Spleen (tissue), 11 donors: ENCODE data around the gene SLC39A11. TPM values are rescaled to one million over a fixed set of nuclear protein-coding genes. Genes with fewer than 3 reads are reported as not detected.

ENCODE experiments used
- DNase-seq: peaks from one replicate; pipeline ENCODE4 v3.0.0-alpha.2; 2020
- H3K27ac ChIP-seq, 8 donors: fragments of 200-600 bp; sonication (generic) in 7 of 8; 1 replicate in 4 of 8; 2 replicates in 4 of 8; pipeline versions ENCODE4 v1.5.0 to v1.8.0; 2016 to 2021; ENCODE audit warnings: inconsistent platforms in 4 of 8, mild to moderate bottlenecking in 4 of 8, moderate library complexity in 1 of 8
- H3K27me3 ChIP-seq, 7 donors: fragments of 200-600 bp; sonication (generic) in 6 of 7; replicated peaks in 1 of 7; 1 replicate in 4 of 7; 2 replicates in 3 of 7; pipeline versions ENCODE4 v1.5.0 to v1.8.0; 2016 to 2021; ENCODE audit warnings: inconsistent platforms in 3 of 7, mild to moderate bottlenecking in 1 of 7
- H3K36me3 ChIP-seq, 6 donors: fragments of 200-600 bp; sonication (generic) in 5 of 6; 1 replicate in 4 of 6; 2 replicates in 2 of 6; pipeline versions ENCODE4 v1.5.0 to v1.8.0; 2016 to 2021; ENCODE audit warnings: inconsistent platforms in 2 of 6
- H3K4me1 ChIP-seq, 6 donors: fragments of 200-600 bp; sonication (generic) in 5 of 6; 1 replicate in 3 of 6; 2 replicates in 3 of 6; pipeline versions ENCODE4 v1.5.0 to v1.8.0; 2016 to 2021; ENCODE audit warnings: inconsistent platforms in 3 of 6
- H3K4me3 ChIP-seq, 8 donors: fragments of 200-600 bp; sonication (generic) in 7 of 8; 1 replicate in 4 of 8; 2 replicates in 4 of 8; pipeline versions ENCODE4 v1.5.0 to v1.8.0; 2016 to 2021; ENCODE audit warnings: inconsistent platforms in 4 of 8, mild to moderate bottlenecking in 4 of 8, moderate library complexity in 2 of 8
- H3K9me3 ChIP-seq, 8 donors: fragments of 200-600 bp; sonication (generic) in 7 of 8; 1 replicate in 4 of 8; 2 replicates in 4 of 8; pipeline versions ENCODE4 v1.5.0 to v1.8.0; 2016 to 2021; ENCODE audit warnings: inconsistent platforms in 4 of 8
- CTCF ChIP-seq, 11 experiments: fragments of 200-600 bp in 7 of 11; fragments of 450-650 bp in 4 of 11; sonication (generic) in 4 of 11; IDR thresholded peaks in 8 of 11; conservative IDR thresholded peaks in 3 of 11; 1 replicate in 7 of 11; 2 replicates in 4 of 11; pipeline versions ENCODE4 v1.4.0 to v1.8.0; 2016 to 2021; ENCODE audit warnings: antibody characterized with exemption in 11 of 11, inconsistent platforms in 4 of 11, mild to moderate bottlenecking in 1 of 11
- POLR2A ChIP-seq, 3 donors: fragments of 450-650 bp; IDR thresholded peaks; one replicate each; pipeline ENCODE4 v1.5.1; 2017; ENCODE audit warnings: antibody characterized with exemption in 3 of 3, mild to moderate bottlenecking in 1 of 3
- POLR2AphosphoS5 ChIP-seq, 3 donors: sonication (generic); formaldehyde crosslinking; IDR thresholded peaks; one replicate each; pipeline ENCODE4 v1.5.1; 2017; ENCODE audit warnings: antibody characterized with exemption in 3 of 3
- WGBS, 5 donors: extraction: QIAGEN DNeasy Blood & Tissue Kit in 3 of 5; methylation state at CpG; one replicate each; pipeline versions ENCODE4 v1.1.5 to v1.1.7; 2013 to 2018; 5-methylcytosine and 5-hydroxymethylcytosine counted together
- intact Hi-C: fragments of 100-400 bp; cut with DNase I; formaldehyde crosslinking; loops from one replicate; pipeline ENCODE4 v1.15.0; 2023; ENCODE audit warnings: low total_unique reads
- polyA plus RNA-seq, 3 donors: library from polyadenylated mRNA; stranded (reverse); fragments of 200-250 nt; gene quantifications; one replicate each; pipeline ENCODE4 v1.2.1, GENCODE V29; 2013
- total RNA-seq, 7 donors: library from RNA; depleted of rRNA in 3 of 7; stranded (reverse); fragments of >200 nt in 3 of 7; fragmentation: NEBNext Ultra II Directional in 4 of 7; extraction: Animal tissue kit (Norgen Biotek cat#: 25700) in 4 of 7; gene quantifications; one replicate each; pipeline versions ENCODE4 v1.1.0 to v1.2.1, GENCODE V29; 2016 to 2021
- donor health status: healthy with polysubstance abuse.
- donor health status: DM: no; HTN: no; CAD: no; lungs with moderate emphysema.
- donor health status: DM: no; HTN: no; CAD: no.
- donor health status: Bipolar disorder and iron deficiency.
- donor health status: healthy.
- donor health status: DM: no; HTN: no; CAD: no.
- donor health status: DM: yes; HTN: yes; CAD: no.

Gene SLC39A11
- total and polyA plus RNA-seq, 10 donors: 4.1 to 45.2 (median 27.8) TPM

DNA sequence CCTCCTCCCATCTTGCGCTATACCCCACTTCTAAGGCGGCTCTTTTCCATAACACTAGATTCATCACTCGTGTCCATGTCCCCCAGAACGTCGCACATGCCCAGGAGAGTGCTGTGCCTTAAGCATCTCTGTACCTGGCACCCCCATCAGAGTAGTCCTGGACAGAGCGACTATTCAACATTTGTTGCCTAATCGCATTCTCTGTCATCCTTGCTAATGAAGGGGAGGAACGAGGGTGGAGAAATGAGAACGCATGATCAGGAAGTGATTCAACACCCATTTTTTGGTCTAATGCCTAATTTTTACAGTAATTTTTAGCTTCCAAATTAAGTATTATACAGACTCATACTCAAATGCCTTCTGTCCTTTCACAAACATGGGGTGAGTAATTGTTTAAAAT is 53.2 kb downstream of the SLC39A11 start:
- intact Hi-C loops: no loop called here
- Histone ChIP-seq H3K4me1 (peaks cover 0 to 10% (median 2%) of the 10 kb centered on the region in 6 donors), H3K27me3 (no peaks in the 10 kb centered on the region), H3K27ac (no peak overlapping the region), H3K9me3 (peaks cover 0 to 23% (median 19%) of the 10 kb centered on the region in 8 donors), H3K4me3 (no peak overlapping the region), H3K36me3 (peaks cover 0 to 25% (median 0%) of the 10 kb centered on the region in 6 donors)
- 86 to 92% (median 89%) methylated on average over 9 of the region's 9 CpGs for WGBS, 5 donors
- DNase-seq: no peak
- TF ChIP-seq CTCF (IDR thresholded peaks at IDR 0.05 in 8 of 11, conservative IDR thresholded peaks at IDR 0.05 in 3 of 11) (no peak), POLR2A (IDR thresholded peaks at IDR 0.05) (no peak), POLR2AphosphoS5 (IDR thresholded peaks at IDR 0.05) (no peak)

GRCh38 chr17:73031472-73031871 is 61.0 kb downstream of the SLC39A11 start:
- TF ChIP-seq POLR2AphosphoS5 (IDR thresholded peaks at IDR 0.05) (no peak), POLR2A (IDR thresholded peaks at IDR 0.05) (no peak), CTCF (IDR thresholded peaks at IDR 0.05 in 8 of 11, conservative IDR thresholded peaks at IDR 0.05 in 3 of 11) (no peak)
- H3K9me3 ChIP-seq: no peaks in the 10 kb centered on the region
- peaks cover 0 to 49% (median 12%) of the 10 kb centered on the region in 6 donors for H3K36me3 ChIP-seq
- 84 to 94% (median 88%) methylated on average over 8 of the region's 8 CpGs for WGBS, 5 donors
- no peak for DNase-seq
- H3K27ac ChIP-seq: no peak overlapping the region
- H3K4me1 ChIP-seq: no peaks in the 10 kb centered on the region
- no peak overlapping the region for H3K4me3 ChIP-seq
- intact Hi-C loops: no loop called here
- H3K27me3 ChIP-seq: no peaks in the 10 kb centered on the region

DNA sequence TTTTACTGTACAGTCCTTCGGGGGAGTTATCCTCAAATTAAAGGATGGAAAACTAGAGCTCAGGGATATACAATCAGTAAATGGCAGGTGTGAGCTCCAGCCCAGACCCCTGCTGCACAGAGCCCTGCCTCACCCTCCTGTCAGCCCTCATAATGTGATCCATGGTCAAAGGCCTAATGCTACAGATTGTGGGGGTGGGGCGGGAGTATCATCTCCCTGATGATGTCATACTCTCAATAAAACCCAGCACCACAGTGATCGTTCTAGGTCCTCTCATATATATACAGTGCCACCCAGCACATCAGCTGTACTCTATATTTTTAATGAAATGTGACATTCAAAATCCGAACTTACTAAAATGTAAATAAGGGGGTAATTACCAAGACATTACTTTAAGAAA is 61.5 kb downstream of the SLC39A11 start:
- intact Hi-C loops: no loop called here
- WGBS, 5 donors: 86 to 99% (median 89%) methylated on average over 4 of the region's 4 CpGs
- H3K4me3 ChIP-seq: no peak overlapping the region
- H3K4me1 ChIP-seq: no peaks in the 10 kb centered on the region
- H3K27ac ChIP-seq: no peak overlapping the region
- DNase-seq: no peak
- no peaks in the 10 kb centered on the region for H3K27me3 ChIP-seq
- no peak for TF ChIP-seq POLR2AphosphoS5 (IDR thresholded peaks at IDR 0.05)
- TF ChIP-seq CTCF (IDR thresholded peaks at IDR 0.05 in 8 of 11, conservative IDR thresholded peaks at IDR 0.05 in 3 of 11): no peak
- no peak for TF ChIP-seq POLR2A (IDR thresholded peaks at IDR 0.05)
- peaks cover 0 to 49% (median 12%) of the 10 kb centered on the region in 6 donors for H3K36me3 ChIP-seq
- H3K9me3 ChIP-seq: no peaks in the 10 kb centered on the region

- Histone ChIP-seq H3K9me3 (no peaks in the 10 kb centered on the region), H3K36me3 (peaks cover 0 to 49% (median 12%) of the 10 kb centered on the region in 6 donors), H3K27ac (no peak overlapping the region), H3K4me1 (no peaks in the 10 kb centered on the region), H3K4me3 (no peak overlapping the region), H3K27me3 (no peaks in the 10 kb centered on the region)
- WGBS, 5 donors: 86 to 93% (median 89%) methylated on average over 8 of the region's 8 CpGs
- TF ChIP-seq POLR2A (IDR thresholded peaks at IDR 0.05) (no peak), CTCF (IDR thresholded peaks at IDR 0.05 in 8 of 11, conservative IDR thresholded peaks at IDR 0.05 in 3 of 11) (no peak), POLR2AphosphoS5 (IDR thresholded peaks at IDR 0.05) (no peak)
- DNase-seq: no peak
- intact Hi-C loops: no loop called here
Observed at GRCh38 chr17:73030501-73030921, 62.0 kb downstream of the SLC39A11 start.
